H4 (cell line): ENCODE measurements around the gene CBLIF. TPM values are rescaled to one million over a fixed set of nuclear protein-coding genes. Genes with fewer than 3 reads are reported as not detected.
A peak's percentile ranks its signal among the peaks of the same experiment; 100 is the strongest.
"Not testable (repeated sequence)": the region's sequence is repeated elsewhere in the genome, so short reads cannot be mapped to it uniquely, and the experiment has no call there.

Experiments used
- DNase-seq: peaks from one replicate; pipeline ENCODE4 v3.0.0-alpha.2; 2015; ENCODE audit warnings: low spot score
- total RNA-seq: library from RNA; depleted of rRNA; stranded (reverse); fragments of >200 nt; shearing (Covaris generic); gene quantifications from 2 replicates; pipeline ENCODE4 v1.2.3, GENCODE V29; 2014

CBLIF gene
- total RNA-seq, 1 experiment from 2014 or later: not detected

DNA sequence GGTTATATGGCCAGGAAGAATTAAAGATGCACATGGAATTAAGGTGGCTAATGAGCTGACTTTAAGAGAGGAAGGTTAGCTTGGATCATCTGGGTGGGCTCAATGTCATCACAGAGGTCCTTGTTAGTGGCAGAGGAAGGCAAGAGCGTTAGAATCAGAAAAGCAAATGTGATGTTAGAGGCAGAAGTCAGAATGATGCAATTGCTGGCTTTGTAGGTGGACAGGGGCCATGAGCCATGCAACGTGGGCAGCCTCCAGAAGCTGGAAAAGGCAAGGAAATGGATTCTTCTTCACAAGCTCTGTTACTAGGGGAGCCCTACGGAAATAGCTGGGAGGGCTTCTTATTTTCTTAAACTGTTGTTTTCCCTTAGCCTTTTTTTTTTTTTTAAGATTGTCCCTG, 2.3 kb upstream of the CBLIF start:
- DNase-seq: no peak

DNA sequence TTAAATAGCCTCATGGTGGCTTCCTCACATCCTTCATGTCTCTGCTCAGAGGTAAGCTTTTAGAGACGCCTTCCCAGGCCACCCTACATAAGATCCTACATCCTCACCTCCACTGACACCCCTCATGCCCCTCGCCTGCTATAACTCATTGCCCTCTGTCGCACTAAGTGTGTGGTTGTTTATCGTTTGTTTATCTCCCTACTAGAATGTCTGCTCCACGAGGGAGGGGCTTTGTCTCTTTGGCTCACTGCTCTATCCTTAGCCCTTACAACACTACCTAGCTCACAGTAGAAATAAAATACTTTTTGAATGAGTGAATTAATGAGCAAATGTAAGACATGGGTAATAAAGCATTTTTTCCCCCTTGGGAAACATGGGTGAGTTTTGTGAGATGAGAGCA, 1.3 kb upstream of the CBLIF start:
- no peak for DNase-seq

DNA sequence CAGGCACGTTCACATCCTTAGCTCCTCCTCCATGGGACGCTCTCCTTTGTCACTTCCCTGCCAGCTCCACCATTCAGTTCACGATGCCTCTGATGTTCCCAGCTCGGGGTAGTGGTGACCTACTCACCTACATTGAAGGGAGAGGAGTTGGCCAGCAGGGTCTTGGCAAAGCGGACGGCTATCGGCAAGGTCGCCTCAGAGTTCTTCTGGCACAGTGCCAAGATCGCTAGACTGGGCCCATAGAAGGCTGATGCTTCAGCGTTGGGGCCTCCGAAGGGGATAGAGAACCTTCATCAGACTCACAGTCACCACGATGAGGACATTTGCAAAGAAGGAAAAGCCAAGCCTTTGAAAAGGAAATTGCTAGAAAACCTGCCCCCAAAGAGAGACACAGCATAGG, 3.0 kb downstream of the CBLIF start:
- DNase-seq: no peak

DNA sequence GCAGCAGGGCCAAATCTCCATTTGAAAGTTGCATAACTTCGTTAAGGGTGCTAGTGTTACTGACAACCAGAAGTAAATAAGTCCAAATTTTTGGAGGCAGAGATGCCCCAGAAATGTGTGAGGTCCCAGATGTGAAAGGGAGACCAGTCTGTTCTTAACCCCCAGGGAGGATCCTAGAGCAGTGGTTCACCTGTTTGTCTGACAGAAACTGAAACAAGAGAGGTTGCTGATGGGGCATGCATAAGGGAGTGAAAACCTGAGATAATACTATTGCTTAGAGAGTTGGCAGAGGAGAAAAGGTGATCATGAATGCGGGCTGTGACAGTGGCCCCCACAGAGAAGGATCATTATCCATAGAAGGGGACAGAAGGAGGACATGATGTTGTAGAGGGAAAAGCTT, 3.8 kb downstream of the CBLIF start:
- DNase-seq: no peak

DNA sequence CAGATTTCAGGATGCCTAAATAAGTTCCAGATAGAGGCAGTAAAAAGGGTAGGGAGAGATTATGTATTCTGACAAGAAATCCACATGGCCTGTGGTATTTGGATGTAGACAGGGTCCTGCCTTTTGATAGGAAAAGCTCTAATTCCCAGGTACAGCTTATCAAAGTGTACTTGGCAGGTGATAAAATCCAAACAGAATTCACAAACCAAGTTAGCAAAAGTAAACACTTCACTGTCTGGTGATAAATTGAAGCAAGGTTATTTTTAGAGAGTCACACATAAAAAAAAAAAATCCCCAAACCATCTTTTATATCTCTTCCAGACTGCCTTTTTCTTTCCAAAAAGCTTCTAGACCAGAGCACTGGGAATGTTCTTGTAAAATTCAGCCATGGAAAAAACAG, 5.7 kb downstream of the CBLIF start:
- DNase-seq: no peak

DNA sequence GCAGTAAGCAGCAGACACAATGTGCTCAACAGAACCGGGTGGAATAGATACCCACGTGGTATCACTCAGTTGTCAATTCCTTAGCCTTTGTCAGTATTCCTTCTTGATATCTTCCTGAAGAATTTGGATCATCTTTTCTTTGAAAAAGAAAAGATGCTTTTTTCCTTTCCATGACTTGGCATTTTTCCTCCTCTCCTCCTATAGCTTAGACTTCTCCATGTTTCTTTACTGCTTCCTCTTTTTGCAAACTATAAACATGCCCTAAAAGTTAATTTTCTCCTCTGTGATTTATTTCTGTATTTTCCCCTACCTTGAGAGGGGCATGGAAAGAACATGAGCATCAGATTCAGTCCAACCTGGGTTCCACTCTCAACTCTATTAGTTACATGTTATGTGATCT, 11.7 kb downstream of the CBLIF start:
- DNase-seq: no peak

DNA sequence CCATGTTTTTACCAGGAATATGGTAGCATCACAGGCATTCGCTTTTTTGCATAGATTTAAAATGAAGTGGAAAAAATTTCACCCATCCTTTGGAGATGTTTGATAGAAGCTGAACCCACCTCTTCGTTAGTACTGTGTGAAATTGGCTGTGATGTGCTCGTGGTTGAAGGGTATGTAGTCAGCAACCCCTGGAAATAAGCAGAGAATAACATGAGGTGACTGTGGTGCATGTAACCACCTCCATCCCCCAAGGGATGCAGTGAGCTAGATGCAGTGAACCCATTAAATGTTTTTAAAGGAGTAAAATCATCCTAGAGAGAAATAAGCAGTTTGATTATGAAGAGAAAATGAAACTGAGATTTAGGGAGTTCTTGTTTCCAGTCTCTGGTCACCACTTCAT, 15.9 kb downstream of the CBLIF start:
- DNase-seq: no peak

DNA sequence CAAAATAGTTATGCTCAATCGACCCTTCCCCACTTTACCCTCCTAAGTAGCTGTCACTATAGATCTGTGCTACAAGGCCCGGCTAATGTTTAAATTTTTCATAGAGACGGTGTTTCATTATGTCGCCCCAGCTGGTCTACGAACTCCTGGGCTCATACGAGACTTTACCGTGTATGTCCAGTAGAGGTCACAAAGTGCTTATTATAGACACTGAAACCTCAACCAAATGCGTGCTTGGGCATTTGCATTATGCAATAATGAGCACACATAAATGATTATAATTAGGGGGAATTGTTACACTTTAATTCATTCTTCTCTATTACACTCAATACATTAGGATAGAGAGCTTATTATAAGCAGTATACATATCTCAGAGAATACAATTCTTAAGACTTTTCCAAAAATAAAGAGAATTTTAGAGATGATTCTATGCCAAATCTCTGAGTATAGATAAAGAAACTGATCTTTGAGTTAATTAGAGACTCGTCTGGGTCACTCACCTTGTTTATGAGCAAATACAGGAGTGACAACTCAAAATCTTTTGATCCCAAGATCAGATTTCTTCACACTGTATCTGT, 22.2 kb downstream of the CBLIF start:
- DNase-seq: peak; percentile 74

DNA sequence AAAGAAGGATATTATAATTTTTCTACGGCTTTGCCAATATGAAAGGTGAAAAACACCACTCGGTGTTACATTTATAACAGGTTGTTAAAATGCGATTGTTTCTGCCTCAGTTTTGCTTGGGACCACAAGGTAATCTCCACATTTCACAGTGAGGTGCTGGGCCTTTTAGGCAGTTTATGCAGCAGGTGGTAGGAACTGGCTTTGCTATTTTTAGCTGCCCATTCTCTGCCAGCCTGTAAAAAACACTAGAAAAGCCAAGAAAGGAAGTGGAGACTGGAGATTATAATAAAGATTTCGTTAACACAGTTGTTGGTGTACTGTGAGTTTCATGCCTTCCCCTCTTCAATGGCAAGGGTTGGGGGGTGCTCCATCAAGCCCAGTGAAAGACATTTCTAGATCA, 26.7 kb downstream of the CBLIF start:
- no peak for DNase-seq

DNA sequence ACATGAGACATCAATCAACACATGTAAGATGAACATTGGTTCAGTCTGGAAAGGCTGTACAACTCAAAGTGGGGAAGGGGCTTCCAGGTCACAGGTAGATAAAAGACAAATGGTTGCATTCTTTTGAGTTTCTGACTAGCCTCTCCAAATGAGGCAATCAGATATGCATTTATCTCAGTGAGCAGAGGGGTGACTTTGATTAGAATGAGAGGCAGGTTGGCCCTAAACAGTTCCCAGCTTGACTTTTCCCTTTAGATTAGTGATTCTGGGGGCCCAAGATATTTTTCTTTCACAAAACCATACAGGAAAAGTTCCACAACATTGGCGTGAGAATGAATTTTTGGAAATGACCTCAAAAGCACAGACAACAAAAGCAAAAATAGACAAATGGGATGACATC, 28.9 kb downstream of the CBLIF start:
- DNase-seq: not testable (repeated sequence)

DNA sequence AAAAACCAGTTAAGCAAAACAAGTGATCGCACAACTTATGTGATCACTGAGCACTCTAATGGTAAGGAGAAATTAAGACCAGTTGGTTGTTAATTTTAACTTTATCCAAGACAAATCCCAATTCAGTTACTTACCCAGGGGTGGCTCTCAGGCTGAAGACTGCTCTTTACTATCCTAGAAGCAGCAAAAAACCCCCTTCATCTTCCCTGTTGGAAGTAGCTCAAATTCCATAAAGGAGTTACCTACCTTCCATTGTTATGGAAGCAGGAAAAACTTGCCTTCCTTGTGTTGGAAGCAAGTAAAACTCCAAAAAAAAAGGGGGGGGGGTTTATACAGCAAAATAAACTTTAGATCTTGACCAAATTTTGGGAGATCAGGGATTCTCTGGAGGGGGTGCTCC, 29.5 kb downstream of the CBLIF start:
- DNase-seq: no peak

DNA sequence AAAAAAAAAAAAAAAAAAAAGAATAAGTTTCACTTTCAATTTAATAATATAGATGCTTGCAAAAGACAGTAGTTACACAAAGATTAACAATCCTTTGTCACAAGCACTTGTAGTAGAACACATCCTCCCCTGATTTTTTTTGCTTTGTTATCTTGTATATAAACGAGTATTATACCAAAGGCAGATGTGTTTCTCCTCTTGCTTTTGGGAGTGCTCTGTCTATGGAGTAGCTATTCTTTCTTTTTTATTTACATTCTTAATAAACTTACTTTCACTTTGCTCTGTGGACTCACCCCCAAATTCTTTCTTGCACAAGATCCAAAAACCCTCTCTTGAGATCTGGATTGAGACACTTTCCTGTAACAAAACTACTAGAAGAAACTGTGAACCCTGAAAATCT, 31.3 kb downstream of the CBLIF start:
- no peak for DNase-seq

DNA sequence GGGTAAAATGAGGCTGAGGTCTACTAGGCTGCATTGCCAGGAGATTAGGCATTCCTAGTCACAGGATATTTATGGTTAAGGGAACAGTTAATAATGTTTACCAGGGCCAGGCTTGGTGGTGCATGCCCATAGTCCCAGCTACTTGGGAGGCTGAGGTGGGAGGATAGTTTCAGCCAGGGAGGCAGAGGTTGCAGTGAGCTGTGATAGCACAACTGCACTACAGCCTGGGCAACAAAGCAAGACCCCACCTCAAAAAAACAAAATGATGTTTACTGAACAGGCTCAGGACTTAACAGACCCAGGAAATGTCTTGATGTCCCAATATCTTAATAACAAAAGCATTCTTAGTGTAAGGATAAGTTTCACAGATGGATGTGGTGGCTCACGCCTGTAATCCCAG, 31.9 kb downstream of the CBLIF start:
- no peak for DNase-seq

DNA sequence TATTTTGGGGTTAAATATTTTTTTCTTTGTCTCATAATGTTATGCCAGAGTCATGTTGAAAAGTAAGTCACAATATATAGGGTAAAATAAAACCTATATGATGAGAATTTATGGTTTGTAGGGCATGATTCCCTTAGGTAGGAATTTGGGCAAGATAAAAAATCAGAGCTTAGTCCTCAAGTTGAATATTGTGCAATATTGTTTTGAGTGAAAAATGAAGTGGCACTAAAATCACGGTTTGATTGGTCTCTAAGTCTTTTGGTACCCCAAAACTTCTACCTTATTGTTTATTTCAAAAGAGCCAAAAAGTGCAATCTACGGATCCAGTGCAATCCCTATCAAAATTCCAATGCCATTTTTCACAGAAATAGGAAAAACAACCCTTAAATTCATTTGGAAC, 33.1 kb downstream of the CBLIF start:
- DNase-seq: no peak

DNA sequence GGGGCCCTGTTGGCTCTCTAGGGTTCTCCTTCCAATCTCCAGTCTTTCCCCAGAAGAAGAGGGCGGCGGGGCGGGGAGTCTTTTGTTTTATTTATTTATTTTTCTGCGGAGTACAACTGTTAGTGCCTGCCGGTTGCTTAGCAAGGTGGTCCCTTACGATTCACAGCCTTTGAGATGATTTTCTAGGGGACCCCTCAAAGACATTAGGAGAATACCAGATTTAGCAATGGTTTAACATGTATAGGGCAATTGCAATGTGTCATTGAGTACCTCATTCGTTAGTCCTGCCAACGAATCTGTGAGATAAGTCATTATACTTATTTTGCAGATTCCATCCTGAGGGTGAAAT, 34.4 kb downstream of the CBLIF start:
- DNase-seq: no peak

DNA sequence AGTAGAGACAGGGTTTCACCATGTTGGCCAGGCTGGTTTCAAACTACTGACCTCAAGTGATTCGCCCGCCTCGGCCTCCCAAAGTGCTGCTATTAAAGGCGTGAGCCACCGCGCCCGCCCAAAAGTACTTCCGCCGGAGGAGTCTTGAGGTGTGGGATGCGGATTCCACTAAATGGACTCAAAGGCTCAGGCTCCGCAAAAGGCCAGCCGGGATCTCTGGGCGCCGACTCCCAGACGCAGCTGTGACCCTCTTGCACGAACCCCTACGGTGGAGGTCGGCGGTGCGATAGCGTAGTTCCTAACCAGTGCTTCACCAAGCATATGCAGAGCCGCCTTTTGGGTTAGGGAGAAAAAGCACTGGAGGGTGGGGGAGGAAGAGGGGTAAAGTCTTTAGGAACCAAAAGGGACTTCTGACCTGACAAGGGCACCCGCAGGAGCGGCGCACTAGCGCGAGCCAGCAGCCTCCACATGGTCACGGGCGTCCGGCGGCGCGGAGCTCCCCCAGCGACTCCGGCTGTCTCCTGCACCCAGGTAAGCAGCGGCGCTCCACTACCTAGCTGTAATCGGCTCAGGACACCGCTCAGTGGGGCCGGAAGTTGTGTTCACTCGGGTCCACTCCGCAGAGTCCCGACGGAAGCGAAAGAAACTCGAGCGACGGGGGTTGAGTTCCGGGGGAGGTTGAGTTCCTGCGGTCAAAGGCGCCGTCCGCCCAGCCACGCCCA, 34.9 kb downstream of the CBLIF start, which contains the start of gene MRPL16:
Gene MRPL16, minus strand, starts transcription at position 590 of the 722 bp plus-strand sequence. Its CDS starts 120 bp downstream, at position 470.
- peak; percentile 74 for DNase-seq

DNA sequence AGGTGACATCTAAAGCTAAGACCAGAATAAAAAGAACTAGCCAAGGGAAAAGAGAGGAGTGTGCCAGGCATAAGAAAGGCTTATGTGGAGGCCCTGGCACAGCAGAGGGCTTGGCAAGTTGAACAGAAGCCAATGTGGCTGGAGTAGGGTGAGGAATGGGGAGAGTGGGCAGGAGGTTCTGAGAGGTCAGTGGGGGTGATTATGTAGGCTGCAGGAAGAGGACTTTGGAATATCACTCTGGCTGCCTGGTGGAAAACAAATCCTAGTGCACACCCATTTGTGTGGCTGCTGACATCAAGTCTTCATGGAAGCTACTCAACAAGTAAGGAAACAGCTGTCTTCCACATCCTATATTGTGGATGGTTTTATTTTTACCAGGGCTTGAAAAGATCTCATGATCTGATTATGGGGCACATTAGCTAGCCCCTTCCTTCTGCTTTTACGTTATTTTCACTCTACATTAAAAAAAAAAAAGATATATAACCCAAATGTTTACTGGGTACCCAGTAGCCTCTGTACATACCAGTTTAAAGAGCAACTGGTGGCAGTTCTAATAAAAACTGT, 38.2 kb downstream of the CBLIF start:
- DNase-seq: no peak

DNA sequence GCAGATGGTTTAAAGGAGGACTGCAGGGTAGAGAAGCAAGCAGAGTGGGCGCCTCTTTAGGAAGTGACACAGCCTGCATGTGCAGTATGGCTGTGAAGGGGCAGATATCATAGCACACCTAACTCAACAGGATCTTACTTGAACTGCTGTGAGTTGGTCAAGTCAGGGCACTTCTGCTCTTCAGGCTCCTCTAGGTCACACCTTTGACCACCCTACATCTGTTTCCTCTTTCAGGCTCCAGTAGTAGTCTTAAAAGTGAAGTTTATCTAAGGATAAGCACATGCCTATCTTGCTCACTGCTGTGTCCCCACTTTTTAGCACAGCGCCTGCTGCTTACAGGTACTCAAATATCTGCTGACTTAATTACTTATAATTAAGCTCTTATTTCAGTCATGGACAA, 41.2 kb downstream of the CBLIF start:
- DNase-seq: no peak

DNA sequence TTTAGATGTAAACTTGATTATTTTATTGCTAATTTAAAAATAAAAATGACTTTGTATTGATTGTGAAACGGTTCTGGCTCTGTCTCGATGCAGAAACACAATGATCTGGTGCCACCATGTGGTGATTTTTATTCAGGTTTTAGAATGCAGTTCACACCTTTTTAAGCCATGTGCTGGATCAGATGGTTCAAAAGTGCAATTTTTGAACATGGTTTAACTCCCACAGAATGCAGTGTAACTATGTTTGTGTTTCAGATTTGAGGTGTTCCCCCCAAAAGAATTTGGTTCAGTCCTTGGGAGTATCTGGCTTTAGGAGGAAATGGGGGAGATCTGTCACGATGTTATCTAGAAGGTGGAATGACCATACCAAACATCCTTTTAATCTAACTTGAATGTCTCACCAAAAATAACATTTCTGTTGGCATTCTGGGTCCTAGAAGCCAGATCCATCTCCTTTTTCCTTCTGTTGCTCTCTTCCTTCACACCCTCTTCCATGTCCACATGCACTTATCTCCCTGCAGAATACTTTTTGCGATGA, 42.6 kb downstream of the CBLIF start:
- DNase-seq: no peak

DNA sequence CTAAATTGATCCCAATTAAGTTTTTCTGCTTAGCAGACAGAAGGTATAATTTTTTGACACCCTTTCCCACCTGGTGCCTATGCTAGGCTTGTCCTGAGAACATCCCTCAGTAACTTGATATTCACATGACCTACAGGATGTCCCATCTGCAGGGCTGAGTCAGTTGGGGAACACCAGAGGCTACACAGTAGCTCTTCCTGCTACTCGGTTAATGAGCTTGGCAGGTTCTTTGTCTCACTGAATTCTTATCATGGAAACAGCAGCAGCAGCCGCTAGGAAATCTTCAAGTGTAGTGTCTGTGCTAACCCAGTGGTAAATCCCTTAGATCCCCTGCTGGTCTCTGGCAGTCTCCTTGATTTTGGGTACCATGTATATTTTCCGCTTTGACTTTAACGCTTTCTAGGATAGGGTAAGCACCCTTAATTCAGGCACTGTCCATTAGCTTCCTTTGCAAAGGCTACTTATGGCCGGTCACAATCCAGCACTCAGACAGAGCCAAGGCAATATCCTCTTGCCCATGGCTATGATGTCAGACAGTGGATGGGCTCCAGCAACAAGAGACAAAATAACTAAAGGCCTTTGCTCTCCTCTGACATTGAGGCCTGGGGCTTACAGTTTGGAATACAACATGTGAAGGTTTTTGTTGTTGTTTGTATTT, 43.2 kb downstream of the CBLIF start:
- no peak for DNase-seq

DNA sequence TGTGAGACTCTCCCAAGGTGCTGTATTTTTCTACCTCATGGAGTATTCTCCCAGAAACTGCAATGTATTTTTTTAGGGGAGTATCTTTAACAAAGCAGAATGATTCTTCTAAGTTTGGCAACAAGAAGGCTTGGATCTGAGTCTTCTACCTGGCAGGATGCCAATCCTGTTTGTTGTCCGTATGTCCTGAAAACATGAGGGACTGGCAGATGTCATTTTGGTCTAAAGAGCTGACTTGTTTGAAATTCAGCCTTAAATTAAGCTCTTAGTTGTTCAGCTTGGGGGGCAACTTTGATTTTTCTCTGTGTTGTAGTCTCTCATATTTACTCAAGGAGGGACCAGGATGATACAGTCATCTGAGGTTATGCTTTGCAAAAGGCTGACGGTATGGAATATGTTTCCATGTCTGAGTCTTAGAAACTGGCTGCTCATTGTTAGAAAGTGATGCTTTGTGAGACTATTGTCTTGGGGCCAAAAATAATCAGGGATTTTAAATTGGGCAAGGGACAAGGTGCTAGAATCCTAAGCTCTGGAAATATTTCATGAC, 44.1 kb downstream of the CBLIF start:
- DNase-seq: no peak

DNA sequence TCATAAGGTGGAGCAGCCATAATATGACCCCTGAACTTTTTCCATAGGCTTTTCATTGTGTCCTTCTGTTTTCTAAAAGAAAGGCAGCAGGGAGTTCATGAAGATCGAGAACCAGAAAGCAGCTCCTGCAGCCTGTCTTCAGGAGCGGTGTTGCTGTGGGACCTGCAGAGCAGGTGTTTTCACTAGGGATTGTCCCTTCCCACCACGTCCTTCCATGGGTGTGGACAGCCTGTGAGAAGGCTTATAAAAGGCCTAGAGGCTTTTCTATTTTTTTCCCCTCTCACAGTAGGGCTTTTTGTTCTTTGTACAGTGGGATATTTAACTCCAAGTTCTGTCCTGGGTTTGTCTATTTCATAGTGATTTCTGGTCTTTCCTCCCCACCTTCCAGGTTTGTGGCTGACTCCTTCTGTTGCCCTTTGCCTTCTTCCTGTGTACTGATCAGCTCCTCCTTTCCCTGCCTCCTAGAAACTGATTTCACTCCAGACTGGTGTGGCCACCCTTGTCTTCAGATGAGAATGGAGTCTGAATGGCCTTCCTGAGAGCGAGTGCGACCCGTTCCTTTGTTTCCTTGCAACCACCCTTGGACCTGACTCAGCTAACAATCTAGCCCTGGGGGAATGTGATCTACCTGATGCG, 44.8 kb downstream of the CBLIF start:
- no peak for DNase-seq
